Measurements from ENCODE around the gene SARDH. TPM values are rescaled to one million over a fixed set of nuclear protein-coding genes. Genes with fewer than 3 reads are reported as not detected.

SARDH gene
- total RNA-seq, 1 donor from 2014 or later: 1.2 TPM

GRCh38 chr9:133713150-133713959 lies 24.8 kb downstream of the SARDH start:
- Mint-ChIP-seq H3K27ac (ENCODE audit: unreplicated experiment) (no peak overlapping the region), H3K9me3 (ENCODE audit: low read depth) (no peaks in the 10 kb centered on the region), H3K27me3 (ENCODE audit: low read depth) (no peaks in the 10 kb centered on the region), H3K4me3 (ENCODE audit: unreplicated experiment) (no peak overlapping the region), H3K36me3 (ENCODE audit: low read depth) (no peaks in the 10 kb centered on the region), H3K4me1 (ENCODE audit: low read depth) (peaks cover 44% of the 10 kb centered on the region)
- peak; percentile 78 for DNase-seq (ENCODE audit: low spot score)
- TF ChIP-seq, protein P1, sequence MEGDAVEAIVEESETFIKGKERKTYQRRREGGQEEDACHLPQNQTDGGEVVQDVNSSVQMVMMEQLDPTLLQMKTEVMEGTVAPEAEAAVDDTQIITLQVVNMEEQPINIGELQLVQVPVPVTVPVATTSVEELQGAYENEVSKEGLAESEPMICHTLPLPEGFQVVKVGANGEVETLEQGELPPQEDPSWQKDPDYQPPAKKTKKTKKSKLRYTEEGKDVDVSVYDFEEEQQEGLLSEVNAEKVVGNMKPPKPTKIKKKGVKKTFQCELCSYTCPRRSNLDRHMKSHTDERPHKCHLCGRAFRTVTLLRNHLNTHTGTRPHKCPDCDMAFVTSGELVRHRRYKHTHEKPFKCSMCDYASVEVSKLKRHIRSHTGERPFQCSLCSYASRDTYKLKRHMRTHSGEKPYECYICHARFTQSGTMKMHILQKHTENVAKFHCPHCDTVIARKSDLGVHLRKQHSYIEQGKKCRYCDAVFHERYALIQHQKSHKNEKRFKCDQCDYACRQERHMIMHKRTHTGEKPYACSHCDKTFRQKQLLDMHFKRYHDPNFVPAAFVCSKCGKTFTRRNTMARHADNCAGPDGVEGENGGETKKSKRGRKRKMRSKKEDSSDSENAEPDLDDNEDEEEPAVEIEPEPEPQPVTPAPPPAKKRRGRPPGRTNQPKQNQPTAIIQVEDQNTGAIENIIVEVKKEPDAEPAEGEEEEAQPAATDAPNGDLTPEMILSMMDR (IDR thresholded peaks at IDR 0.05): no peak

DNA sequence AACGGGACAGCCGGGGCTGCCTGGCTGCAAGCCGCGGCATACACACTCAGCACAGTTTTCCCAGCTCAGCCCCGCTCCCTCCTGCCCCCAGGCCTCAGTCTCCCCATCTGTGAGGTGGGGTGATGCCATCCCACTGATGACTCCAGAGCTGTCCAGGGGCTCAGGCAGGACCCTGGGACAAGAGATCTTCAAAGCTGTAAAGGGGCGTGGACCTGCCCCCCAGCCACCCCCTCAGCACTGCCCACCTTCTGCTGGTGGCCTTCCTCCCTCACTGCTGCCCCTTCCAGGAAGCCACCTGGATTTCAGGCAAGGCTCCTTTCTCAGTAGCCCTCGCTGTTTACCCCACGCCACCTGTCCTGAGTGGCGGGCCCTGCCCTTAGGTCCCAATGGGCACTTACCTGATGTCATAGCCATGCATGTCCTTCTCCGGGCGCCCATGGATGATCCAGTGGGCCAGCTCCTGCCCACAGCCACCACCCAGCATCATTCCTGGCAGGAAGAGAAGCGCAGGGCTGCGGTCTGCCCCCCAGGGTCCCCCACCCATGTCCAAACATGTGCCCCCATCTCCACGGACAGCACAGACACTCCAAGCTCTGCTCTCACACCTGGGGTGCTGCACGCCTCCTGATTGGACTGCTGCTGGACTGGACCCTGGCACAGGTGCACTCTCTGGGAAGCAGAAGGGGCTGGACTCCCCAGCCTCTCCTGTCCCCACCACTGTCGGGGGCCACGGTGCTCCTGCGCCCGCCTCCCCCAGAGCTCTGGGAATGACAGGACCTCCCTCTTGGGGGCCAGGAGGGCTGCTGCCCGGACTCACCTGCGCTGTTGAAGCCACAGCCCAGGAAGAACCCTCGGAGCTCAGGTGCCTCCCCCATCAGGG lies 25.7 kb downstream of the SARDH start:
- Mint-ChIP-seq H3K36me3 (ENCODE audit: low read depth) (no peaks in the 10 kb centered on the region), H3K27ac (ENCODE audit: unreplicated experiment) (peak overlapping the region; percentile 86), H3K4me1 (ENCODE audit: low read depth) (peaks cover 44% of the 10 kb centered on the region), H3K4me3 (ENCODE audit: unreplicated experiment) (no peak overlapping the region), H3K27me3 (ENCODE audit: low read depth) (no peaks in the 10 kb centered on the region), H3K9me3 (ENCODE audit: low read depth) (no peaks in the 10 kb centered on the region)
- TF ChIP-seq, protein P1 (IDR thresholded peaks at IDR 0.05): no peak
- peak; percentile 87 for DNase-seq (ENCODE audit: low spot score)

- Mint-ChIP-seq H3K4me1 (ENCODE audit: low read depth) (peaks cover 52% of the 10 kb centered on the region), H3K36me3 (ENCODE audit: low read depth) (no peaks in the 10 kb centered on the region), H3K4me3 (ENCODE audit: unreplicated experiment) (no peak overlapping the region), H3K27ac (ENCODE audit: unreplicated experiment) (peak overlapping the region; percentile 86), H3K27me3 (ENCODE audit: low read depth) (no peaks in the 10 kb centered on the region), H3K9me3 (ENCODE audit: low read depth) (no peaks in the 10 kb centered on the region)
- DNase-seq (ENCODE audit: low spot score): peak; percentile 79
- TF ChIP-seq, protein P1 (IDR thresholded peaks at IDR 0.05): no peak
Observed at GRCh38 chr9:133711428-133712220, 26.5 kb downstream of the SARDH start.

DNA sequence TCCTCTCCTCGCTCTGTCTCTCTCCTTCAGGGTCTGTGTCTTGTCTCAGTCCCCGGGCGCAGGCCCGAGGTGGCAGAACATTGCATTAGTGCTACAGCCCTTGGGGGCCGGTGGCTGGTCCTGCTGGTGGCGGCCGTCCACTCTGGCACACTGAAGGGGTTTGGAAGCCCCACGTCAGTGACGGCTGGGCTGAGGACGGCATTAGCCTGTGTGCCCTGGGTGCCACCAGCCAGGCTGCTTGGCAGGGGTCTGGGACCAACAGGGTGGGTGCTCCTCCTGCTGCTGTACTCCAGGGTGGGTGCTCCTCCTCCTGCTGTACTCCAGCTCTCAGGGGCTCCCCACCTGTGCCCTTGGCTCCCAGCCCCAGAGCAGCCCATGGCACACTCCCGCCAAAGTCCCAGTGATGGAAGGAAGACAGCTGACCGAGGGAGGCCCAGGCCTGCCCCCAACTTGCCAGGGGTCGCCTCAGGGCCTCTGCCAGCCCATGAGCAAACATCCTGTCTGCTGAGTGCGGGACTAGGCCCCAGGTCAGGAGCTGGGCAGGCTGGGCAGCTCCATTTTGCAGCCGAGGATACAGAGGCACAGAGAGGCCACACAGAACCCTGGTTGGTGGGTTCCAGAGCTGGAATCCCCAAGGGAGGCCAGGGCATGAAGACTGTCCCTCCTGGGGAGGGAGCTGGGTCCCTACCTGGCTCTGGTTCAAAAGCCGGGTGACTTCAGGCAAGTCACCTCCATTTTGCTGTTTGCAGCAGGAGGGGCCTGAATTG lies 27.3 kb downstream of the SARDH start:
- Mint-ChIP-seq H3K27ac (ENCODE audit: unreplicated experiment) (peak overlapping the region; percentile 86), H3K36me3 (ENCODE audit: low read depth) (no peaks in the 10 kb centered on the region), H3K9me3 (ENCODE audit: low read depth) (no peaks in the 10 kb centered on the region), H3K4me1 (ENCODE audit: low read depth) (peaks cover 49% of the 10 kb centered on the region), H3K4me3 (ENCODE audit: unreplicated experiment) (no peak overlapping the region), H3K27me3 (ENCODE audit: low read depth) (no peaks in the 10 kb centered on the region)
- DNase-seq (ENCODE audit: low spot score): peak; percentile 94
- TF ChIP-seq, protein P1 (IDR thresholded peaks at IDR 0.05): no peak

Data from chondrocyte (in vitro differentiated cells).